ENCODE results near the gene HLA-DPB1. TPM values are rescaled to one million over a fixed set of nuclear protein-coding genes. Genes with fewer than 3 reads are reported as not detected.
A peak's percentile ranks its signal among the peaks of the same experiment; 100 is the strongest.

Gene HLA-DPB1
- total and polyA plus RNA-seq, 12 donors: 18.7 to 264 (median 34.8) TPM

DNA sequence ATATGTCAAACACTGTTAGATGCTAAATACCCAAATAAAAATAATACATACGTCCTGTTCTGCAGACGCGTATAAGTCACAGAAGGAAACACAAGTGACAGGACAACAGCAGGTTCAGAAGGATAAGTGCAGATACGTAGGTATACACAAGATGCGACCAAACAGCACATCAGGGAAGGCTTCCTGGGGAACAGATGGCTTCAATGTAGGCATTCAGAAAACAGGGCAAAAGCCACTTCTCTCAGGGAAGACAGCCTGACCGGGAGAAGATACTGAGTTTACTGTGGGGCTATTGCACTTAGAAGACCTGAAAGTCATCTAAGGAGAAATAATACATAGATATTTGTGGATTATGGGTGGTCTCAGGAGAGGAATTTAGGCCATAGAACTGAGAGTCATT, 4.2 kb upstream of the HLA-DPB1 start:
- Histone ChIP-seq H3K4me3 (peak overlapping the region in 7 of 10 donors; percentile 1 to 62 (median 55)), H3K9me3 (peaks cover 0 to 4% (median 0%) of the 10 kb centered on the region in 11 donors), H3K27me3 (no peaks in the 10 kb centered on the region), H3K27ac (peak overlapping the region in 1 of 10 donors; percentile 96), H3K4me1 (peaks cover 0 to 47% (median 4%) of the 10 kb centered on the region in 9 donors), H3K36me3 (peaks cover 0 to 38% (median 11%) of the 10 kb centered on the region in 9 donors)
- DNase-seq: no peak
- ATAC-seq: no peak
- TF ChIP-seq, protein P1, sequence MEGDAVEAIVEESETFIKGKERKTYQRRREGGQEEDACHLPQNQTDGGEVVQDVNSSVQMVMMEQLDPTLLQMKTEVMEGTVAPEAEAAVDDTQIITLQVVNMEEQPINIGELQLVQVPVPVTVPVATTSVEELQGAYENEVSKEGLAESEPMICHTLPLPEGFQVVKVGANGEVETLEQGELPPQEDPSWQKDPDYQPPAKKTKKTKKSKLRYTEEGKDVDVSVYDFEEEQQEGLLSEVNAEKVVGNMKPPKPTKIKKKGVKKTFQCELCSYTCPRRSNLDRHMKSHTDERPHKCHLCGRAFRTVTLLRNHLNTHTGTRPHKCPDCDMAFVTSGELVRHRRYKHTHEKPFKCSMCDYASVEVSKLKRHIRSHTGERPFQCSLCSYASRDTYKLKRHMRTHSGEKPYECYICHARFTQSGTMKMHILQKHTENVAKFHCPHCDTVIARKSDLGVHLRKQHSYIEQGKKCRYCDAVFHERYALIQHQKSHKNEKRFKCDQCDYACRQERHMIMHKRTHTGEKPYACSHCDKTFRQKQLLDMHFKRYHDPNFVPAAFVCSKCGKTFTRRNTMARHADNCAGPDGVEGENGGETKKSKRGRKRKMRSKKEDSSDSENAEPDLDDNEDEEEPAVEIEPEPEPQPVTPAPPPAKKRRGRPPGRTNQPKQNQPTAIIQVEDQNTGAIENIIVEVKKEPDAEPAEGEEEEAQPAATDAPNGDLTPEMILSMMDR (IDR thresholded peaks at IDR 0.05): no peak
- WGBS, 2 donors: 69 to 74% methylated on average over 6 of the region's 6 CpGs
- intact Hi-C loops (cut with DNase I): no loop called here

DNA sequence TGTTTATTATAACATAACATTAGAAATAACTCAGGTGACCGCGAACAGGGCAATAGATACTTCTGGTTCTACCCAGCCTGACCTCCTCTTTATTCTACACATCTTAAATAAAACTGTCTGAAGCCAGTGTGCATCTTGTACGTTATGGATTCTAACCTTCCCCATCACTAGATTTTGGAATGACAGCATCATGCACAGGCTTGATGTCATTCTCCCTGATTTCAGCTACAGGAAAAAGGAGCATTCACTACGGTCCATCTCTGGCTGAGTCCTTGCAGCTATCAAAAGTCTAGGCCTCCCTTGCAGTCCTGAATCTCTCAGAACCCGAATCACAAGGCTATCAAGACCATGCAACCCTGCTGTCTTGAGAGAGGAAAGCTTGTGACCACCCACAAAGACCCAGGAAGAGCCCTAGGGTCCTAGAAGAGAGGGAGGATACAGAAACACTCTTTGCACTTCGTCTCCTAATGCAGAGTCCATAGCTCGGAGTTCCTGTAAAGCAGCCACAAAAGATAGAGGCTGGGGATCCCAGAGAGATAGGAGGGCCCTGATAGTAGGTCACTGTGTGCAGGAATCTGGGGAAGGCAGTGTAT, 3.2 kb upstream of the HLA-DPB1 start:
- peak overlapping the region in 7 of 10 donors; percentile 25 to 96 (median 83) for H3K27ac ChIP-seq
- peaks cover 0 to 27% (median 11%) of the 10 kb centered on the region in 9 donors for H3K36me3 ChIP-seq
- intact Hi-C loops (cut with DNase I): no loop called here
- peaks cover 0 to 1% (median 0%) of the 10 kb centered on the region in 7 donors for H3K27me3 ChIP-seq
- H3K4me3 ChIP-seq: peak overlapping the region in 9 of 10 donors; percentile 27 to 62 (median 53)
- ATAC-seq (peak in 1 of 8 donors; percentile 27), DNase-seq (no peak)
- H3K4me1 ChIP-seq: peaks cover 0 to 50% (median 4%) of the 10 kb centered on the region in 9 donors
- TF ChIP-seq, protein P1 (IDR thresholded peaks at IDR 0.05): no peak
- 54 to 59% methylated on average over 7 of the region's 7 CpGs for WGBS, 2 donors
- H3K9me3 ChIP-seq: no peaks in the 10 kb centered on the region

DNA sequence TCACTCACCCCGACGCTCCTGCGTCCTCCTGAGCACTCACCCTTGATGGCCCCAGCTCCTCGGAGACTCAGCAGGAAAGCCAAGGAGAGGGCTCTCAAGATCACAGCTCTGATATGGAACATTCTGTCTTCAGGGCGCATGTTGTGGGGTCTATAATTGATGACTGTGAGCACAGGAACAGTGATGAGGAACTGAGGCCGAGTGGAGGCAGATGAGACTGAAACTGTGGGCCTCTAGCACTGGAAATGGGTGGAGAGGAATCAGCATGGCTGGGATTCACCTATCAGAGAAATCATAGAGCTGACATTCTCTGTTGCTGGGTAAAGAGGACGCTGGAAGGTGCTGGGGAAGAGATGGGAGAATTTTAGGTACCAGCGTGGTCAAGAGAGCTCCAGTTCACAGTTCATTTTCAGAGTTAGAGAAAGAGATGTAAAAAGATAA, 2.3 kb upstream of the HLA-DPB1 start, which contains the start of gene HLA-DPA1:
Gene HLA-DPA1 (minus strand): TSS at position 219 of the 441 bp plus-strand sequence.
- H3K27ac ChIP-seq: peak within 1 kb of the TSS in 8 of 10 donors; percentile 25 to 96 (median 84)
- intact Hi-C loops (cut with DNase I): no loop called here

DNA sequence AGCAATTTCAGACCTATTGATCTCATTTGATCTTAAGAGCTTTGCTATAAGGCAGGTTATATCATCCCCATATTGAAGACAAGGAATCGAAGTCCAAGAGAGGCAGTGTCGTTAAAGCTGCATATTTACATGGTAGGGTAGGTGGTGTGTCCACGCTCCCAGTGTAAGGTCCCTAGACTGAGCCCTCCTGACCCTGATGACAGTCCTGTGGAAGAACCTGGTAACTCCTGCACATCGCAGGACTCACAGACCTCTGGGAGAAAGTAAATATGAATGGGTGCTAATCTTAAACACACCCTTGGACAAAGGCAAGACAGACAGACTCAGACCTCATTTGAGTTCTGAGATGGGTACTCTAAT, 602 bp upstream of the HLA-DPB1 start:
- ATAC-seq (no peak), DNase-seq (no peak)
- peaks cover 0 to 15% (median 0%) of the 10 kb centered on the region in 9 donors for H3K36me3 ChIP-seq
- WGBS, 2 donors: 84 to 89% methylated on average over 4 of the region's 4 CpGs
- no peaks in the 10 kb centered on the region for H3K9me3 ChIP-seq
- peak overlapping the region in 3 of 10 donors; percentile 57 to 71 (median 60) for H3K4me3 ChIP-seq
- intact Hi-C loops (cut with DNase I): loop anchor here in 1 of 10 donors (5.0 kb wide), 1 partner anchor 58 kb away; no protein-coding TSS in a partner anchor
- H3K27ac ChIP-seq: peak overlapping the region in 8 of 10 donors; percentile 19 to 96 (median 84)
- H3K27me3 ChIP-seq: peaks cover 0 to 3% (median 0%) of the 10 kb centered on the region in 7 donors
- TF ChIP-seq, protein P1 (IDR thresholded peaks at IDR 0.05): no peak
- H3K4me1 ChIP-seq: peaks cover 0 to 76% (median 4%) of the 10 kb centered on the region in 9 donors

More for the DNA sequence above, 2.3 kb upstream of the HLA-DPB1 start, which contains the start of gene HLA-DPA1:
- DNase-seq (peak in 1 of 2 donors; percentile 69), ATAC-seq (peak; percentile 53 to 89 (median 79))
- TF ChIP-seq, protein P1 (IDR thresholded peaks at IDR 0.05): no peak
- Histone ChIP-seq H3K27me3 (peaks cover 0 to 3% (median 0%) of the 10 kb centered on the region in 7 donors), H3K36me3 (peaks cover 0 to 21% (median 11%) of the 10 kb centered on the region in 9 donors), H3K4me3 (peak within 1 kb of the TSS; percentile 4 to 62 (median 52)), H3K9me3 (no peaks in the 10 kb centered on the region), H3K4me1 (peaks cover 0 to 58% (median 4%) of the 10 kb centered on the region in 9 donors)
- 42 to 51% methylated on average over 8 of the region's 8 CpGs for WGBS, 2 donors
